SU-DHL-6 (cell line): ENCODE results near the gene NID2.

ENCODE experiments used
- CTCF ChIP-seq: fragments of 200-600 bp; sonication (generic); IDR thresholded peaks from one replicate; pipeline ENCODE4 v1.5.1; 2017; ENCODE audit warnings: antibody characterized with exemption, mild to moderate bottlenecking, low read length, moderate library complexity; ENCODE audit not compliant: insufficient read depth, poor library complexity, severe bottlenecking
- EZH2phosphoT487 ChIP-seq: fragments of 200-600 bp; sonication (generic), shearing (Covaris generic); conservative IDR thresholded peaks from 2 replicates; pipeline ENCODE4 v1.6.1; 2018; ENCODE audit warnings: mild to moderate bottlenecking, antibody characterized with exemption, low read length, moderate library complexity, mixed read lengths

- TF ChIP-seq CTCF (no peak), EZH2phosphoT487 (no peak)
Measured at GRCh38 chr14:52048641-52049204, 20.1 kb downstream of the NID2 start.
